WERI-Rb-1 (cell line): ENCODE data around the gene AP1M1.

Experiments
- DNase-seq: peaks from one replicate; pipeline ENCODE4 v3.0.0-alpha.2; 2020
- H3K27ac ChIP-seq: fragments of 250-450 bp; sonication (Bioruptor Pico); 2 replicates; pipeline ENCODE4 v1.5.1; 2020; ENCODE audit warnings: mild to moderate bottlenecking, moderate library complexity
- H3K27me3 ChIP-seq: fragments of 250-450 bp; sonication (Bioruptor Pico); 2 replicates; pipeline ENCODE4 v1.5.1; 2021; ENCODE audit warnings: mild to moderate bottlenecking, low read depth, moderate library complexity; ENCODE audit not compliant: insufficient read depth, severe bottlenecking
- H3K36me3 ChIP-seq: fragments of 250-450 bp; sonication (Bioruptor Pico); 2 replicates; pipeline ENCODE4 v1.5.1; 2020; ENCODE audit warnings: mild to moderate bottlenecking, moderate library complexity
- H3K4me3 ChIP-seq: 2 replicates; pipeline ENCODE4 v1.5.1; 2011; ENCODE audit warnings: low read depth, mild to moderate bottlenecking, control low read depth, low read length
- H3K9me3 ChIP-seq: fragments of 250-450 bp; sonication (Bioruptor Pico); 2 replicates; pipeline ENCODE4 v1.5.1; 2021; ENCODE audit warnings: mild to moderate bottlenecking, moderate library complexity; ENCODE audit not compliant: severe bottlenecking
- TF ChIP-seq, protein P1 (sequence below): IDR thresholded peaks from 2 replicates; pipeline ENCODE4 v1.5.1; 2011; ENCODE audit warnings: low read depth, mild to moderate bottlenecking, control low read depth, inconsistent platforms, low read length

Gene AP1M1

DNA sequence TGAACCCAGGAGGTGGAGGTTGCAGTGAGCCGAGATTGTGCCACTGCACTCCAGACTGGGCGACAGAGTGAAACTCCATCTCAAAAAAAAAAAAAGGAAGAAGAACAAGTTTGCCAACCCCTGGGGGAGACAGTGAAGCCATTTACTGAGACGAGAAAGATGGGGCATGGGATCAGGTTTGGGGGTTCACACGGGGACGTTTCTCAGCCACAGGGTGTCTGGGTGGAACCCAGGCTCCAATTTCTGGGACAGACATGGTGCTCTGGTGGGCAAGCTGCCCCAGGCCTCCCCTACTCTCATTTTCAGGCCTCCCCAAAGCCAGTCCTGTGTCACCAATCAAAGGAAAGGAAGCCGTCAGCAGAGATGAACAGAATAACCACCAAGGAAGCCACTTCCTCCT is 40.8 kb upstream of the AP1M1 start:
- no peak for DNase-seq
- Histone ChIP-seq H3K4me3 (no peak overlapping the region), H3K27me3 (no peaks in the 10 kb centered on the region), H3K27ac (no peak overlapping the region), H3K9me3 (no peaks in the 10 kb centered on the region), H3K36me3 (no peaks in the 10 kb centered on the region)
- TF ChIP-seq, protein P1, sequence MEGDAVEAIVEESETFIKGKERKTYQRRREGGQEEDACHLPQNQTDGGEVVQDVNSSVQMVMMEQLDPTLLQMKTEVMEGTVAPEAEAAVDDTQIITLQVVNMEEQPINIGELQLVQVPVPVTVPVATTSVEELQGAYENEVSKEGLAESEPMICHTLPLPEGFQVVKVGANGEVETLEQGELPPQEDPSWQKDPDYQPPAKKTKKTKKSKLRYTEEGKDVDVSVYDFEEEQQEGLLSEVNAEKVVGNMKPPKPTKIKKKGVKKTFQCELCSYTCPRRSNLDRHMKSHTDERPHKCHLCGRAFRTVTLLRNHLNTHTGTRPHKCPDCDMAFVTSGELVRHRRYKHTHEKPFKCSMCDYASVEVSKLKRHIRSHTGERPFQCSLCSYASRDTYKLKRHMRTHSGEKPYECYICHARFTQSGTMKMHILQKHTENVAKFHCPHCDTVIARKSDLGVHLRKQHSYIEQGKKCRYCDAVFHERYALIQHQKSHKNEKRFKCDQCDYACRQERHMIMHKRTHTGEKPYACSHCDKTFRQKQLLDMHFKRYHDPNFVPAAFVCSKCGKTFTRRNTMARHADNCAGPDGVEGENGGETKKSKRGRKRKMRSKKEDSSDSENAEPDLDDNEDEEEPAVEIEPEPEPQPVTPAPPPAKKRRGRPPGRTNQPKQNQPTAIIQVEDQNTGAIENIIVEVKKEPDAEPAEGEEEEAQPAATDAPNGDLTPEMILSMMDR = no peak

DNA sequence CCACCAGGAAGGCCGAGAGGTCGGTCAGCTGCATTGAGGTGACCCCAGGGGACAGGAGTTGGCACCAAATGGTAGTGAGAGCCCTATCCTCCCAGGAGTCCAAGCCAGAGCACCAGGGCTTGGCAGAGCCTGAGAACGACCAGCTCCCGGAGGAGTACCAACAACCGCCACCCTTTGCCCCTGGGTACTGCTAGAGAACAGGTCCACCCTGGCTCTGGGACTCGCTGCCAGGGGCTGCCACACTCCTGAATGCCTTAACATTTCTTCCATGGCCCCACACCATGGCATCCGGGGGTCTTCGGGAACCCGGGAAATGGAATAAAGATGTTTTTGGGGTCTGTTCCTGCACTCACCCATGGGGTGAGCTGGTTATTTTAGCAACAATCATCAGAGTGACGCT is 40.1 kb upstream of the AP1M1 start:
- Histone ChIP-seq H3K36me3 (no peaks in the 10 kb centered on the region), H3K27me3 (no peaks in the 10 kb centered on the region), H3K4me3 (no peak overlapping the region), H3K9me3 (no peaks in the 10 kb centered on the region), H3K27ac (no peak overlapping the region)
- TF ChIP-seq, protein P1 = no peak
- DNase-seq = no peak

DNA sequence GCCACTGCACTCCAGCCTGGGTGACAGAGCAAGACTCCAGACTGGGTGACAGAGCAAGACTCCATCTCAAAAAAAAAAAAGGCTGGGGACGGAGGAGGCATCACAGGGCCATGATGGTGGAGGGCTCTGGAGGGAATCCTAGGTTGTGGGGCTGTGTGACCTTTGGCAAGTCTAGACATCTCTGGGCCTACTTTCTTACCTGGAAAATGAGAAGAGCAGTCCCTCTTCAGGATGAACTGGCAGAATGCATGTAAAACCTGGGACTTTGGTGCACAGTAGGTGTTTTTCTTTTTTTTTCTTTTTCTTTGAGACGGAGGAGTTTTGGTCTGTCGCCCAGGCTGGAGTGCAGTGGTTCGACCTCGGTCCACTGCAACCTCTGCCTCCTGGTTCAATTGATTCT is 38.1 kb upstream of the AP1M1 start:
- no peaks in the 10 kb centered on the region for H3K36me3 ChIP-seq
- H3K9me3 ChIP-seq = no peaks in the 10 kb centered on the region
- H3K27ac ChIP-seq = no peak overlapping the region
- TF ChIP-seq, protein P1 = no peak
- DNase-seq = no peak
- H3K27me3 ChIP-seq = no peaks in the 10 kb centered on the region
- no peak overlapping the region for H3K4me3 ChIP-seq

DNA sequence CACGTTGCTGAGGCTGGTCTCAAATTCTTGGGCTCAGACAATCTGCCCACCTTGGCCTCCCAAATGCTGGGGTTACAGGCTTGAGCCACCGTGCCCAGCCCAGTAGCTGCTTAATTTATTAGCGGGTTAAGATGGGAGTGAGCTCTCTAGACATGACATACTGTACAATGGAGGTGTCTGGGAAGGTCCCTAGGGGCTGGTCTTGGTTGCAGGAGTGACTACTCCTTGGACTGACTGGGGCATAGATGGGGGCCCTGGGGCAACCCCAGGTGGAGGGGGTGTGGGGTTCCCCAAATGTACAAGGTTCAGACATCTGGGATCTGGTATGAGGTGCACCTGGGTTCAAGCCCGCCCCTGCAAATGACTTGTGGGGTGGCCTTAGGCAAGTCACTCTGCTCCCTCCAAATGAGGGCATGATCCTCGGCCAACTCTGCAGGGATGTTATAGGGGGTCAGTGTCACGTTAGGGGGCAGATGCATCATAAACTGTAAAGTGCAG is 37.2 kb upstream of the AP1M1 start:
- Histone ChIP-seq H3K4me3 (no peak overlapping the region), H3K27ac (no peak overlapping the region)

DNA sequence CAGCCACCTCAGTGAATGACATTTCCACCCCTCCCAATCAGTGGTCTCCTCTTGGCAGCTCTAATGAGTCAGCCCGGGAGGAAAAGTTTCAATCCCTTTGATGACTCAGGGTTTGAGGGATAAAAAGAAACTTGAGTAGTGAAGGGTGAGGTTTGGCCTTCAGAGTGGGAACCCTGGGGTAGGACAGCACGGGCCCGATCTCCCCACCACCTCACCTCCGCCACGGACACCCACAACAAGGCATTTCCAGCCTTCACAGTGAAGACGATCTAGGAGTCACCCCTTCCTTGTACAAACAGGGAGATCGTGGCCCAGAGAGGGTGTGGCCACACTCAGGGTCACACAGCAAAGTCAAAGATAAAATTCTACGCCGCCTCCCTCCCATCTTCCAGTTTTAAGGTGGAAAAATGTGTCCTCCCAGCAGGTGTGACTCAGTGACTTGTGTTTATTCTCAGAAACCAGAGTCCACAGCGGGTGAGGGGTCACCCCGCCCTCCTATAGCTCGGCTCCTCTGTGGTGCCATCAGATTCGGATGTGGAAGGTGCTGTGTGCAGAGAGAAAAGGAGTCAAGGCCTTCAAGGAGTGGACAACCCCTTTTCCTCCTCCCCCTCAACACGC is 36.7 kb upstream of the AP1M1 start:
- H3K9me3 ChIP-seq = no peaks in the 10 kb centered on the region
- H3K36me3 ChIP-seq = no peaks in the 10 kb centered on the region
- DNase-seq = no peak
- TF ChIP-seq, protein P1 = no peak
- no peak overlapping the region for H3K4me3 ChIP-seq
- no peaks in the 10 kb centered on the region for H3K27me3 ChIP-seq
- H3K27ac ChIP-seq = no peak overlapping the region

More for the DNA sequence above, 37.2 kb upstream of the AP1M1 start:
- Histone ChIP-seq H3K9me3 (no peaks in the 10 kb centered on the region), H3K36me3 (no peaks in the 10 kb centered on the region), H3K27me3 (no peaks in the 10 kb centered on the region)
- no peak for DNase-seq
- TF ChIP-seq, protein P1 = no peak

DNA sequence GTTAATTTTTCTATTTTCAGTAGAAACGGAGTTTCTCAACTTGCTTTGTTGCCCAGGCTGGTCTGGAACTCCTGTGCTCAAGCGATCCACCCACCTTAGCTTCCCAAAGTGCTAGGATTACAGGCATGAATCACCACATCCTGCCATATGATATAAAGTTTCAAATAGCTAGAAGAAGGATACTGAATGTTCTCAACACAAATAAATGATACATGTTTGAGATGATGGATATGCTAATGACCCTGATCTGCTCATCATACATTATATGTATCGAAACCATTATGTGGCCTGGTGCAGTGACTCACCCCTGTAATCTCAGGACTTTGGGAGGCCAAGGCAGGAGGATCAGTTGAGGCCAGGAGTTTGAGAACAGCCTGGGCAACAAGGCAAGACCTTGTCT is 35.9 kb upstream of the AP1M1 start:
- no peak for DNase-seq
- H3K27ac ChIP-seq = no peak overlapping the region

More for the DNA sequence above, 35.9 kb upstream of the AP1M1 start:
- no peaks in the 10 kb centered on the region for H3K36me3 ChIP-seq
- H3K9me3 ChIP-seq = peaks cover 4% of the 10 kb centered on the region
- no peaks in the 10 kb centered on the region for H3K27me3 ChIP-seq
- TF ChIP-seq, protein P1 = no peak
- H3K4me3 ChIP-seq = no peak overlapping the region
